Urothelium cell line (cell line): ENCODE data around the gene SLC34A1.
"Not testable (repeated sequence)": the region's sequence is repeated elsewhere in the genome, so short reads cannot be mapped to it uniquely, and the experiment has no call there.

Source experiments
- DNase-seq: peaks from one replicate; pipeline ENCODE4 v3.0.0; 2011; ENCODE audit warnings: low spot score, mixed read lengths
- FAIRE-seq: peaks from 2 replicates; lab custom pipeline; 2011; peaks lifted over from hg19 to GRCh38; lab: Jason Lieb, UNC

SLC34A1 gene

DNA sequence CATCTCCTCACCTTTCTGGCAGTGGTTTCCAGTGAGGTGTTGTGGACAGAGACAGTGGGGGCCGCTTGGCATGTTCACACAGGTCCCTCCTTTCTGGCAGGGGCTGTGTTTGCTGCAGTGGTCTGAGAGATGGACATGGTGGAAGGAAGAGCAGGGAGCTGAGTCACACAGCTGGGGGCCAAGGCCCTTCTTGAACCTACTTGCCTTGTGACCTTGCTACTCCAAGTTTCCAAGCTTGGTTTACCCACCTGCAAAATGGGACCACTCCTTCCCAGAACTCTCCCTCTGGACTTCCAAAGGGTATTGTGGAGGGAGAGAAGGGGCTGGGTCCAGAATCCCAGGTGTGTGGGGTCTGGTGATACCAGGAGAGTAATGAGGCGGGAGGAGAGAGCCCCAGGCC lies 21.1 kb downstream of the SLC34A1 start:
- no peak for FAIRE-seq
- DNase-seq: no peak

DNA sequence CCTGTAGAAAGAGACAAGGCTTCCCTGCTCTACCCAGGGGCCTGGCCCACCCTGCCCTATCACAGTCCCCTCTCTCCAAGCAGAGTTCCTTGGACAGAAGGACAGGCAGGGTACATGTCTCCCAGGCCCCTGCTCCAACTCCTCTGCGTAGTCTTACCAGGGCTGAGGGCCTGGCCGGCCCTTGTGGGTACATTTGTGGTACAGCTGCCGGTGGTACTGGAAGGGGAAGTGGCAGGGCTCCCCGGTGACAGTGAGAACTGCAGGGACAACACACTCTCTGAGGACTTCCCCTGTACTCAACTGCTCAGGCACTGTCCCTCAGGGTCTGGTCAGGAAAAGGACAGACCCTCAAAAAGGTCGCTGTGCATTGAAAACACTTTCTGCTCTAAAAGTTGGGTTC lies 21.6 kb downstream of the SLC34A1 start:
- DNase-seq (no peak), FAIRE-seq (no peak)

DNA sequence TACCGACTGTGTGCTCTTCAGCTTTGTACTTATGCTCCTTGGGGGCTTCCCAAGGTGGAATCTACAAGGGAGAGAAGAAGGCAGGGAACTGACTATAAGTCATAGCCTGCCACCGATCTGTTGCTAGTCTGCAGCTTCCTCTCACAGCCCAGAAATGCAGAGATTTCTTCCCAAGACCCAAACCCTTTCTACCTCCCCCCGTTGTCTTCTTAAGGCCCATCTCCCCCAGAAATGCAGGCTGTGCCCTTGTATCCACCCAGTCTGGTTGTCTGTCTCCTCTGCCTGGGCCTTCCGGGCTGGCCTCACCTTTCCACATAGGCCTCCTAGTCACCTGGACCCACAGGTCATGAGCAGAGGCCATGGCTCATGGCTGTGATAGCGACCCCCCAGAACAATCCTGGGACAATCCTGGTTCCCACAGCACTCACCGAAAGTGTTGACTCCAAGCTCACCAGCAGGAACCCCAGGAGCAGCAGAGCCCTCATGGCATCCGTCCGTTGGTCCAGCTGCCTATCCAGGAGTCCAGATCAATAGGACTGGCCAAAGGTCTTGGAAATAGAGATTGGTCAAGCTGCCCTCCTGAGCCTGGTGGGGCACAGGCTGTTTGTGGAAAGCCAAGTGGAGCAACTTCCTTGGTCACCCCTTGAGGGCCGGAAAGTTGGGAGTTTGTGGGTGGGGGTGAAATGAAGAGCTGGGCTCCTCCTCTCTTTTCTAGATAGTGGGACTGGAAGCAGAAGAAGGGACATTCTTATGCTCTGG lies 25.0 kb downstream of the SLC34A1 start, which contains the start of gene F12:
Gene F12, minus strand, starts transcription at position 522 of the 759 bp plus-strand sequence. Its CDS starts 37 bp downstream, at position 485.
- FAIRE-seq (no peak), DNase-seq (no peak)

DNA sequence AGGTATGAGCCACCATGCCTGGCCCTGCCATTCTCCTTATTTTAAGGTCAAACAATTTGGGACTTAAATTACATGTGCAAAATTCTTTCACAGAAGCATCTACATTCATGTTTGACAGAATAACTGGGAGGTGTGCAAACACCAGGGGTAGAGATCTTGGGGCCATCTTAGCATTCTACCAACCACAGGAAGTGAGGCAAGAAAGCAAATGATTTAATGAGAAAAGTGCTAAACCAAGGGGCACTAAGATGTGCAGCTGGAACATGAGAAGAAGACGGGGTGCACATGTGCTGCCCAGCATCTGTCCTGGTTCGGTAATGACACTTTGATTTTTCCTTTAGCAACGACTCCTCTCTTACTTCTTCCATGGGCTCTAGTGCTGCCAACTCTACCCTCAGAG lies 26.3 kb downstream of the SLC34A1 start:
- no peak for DNase-seq
- FAIRE-seq: no peak

DNA sequence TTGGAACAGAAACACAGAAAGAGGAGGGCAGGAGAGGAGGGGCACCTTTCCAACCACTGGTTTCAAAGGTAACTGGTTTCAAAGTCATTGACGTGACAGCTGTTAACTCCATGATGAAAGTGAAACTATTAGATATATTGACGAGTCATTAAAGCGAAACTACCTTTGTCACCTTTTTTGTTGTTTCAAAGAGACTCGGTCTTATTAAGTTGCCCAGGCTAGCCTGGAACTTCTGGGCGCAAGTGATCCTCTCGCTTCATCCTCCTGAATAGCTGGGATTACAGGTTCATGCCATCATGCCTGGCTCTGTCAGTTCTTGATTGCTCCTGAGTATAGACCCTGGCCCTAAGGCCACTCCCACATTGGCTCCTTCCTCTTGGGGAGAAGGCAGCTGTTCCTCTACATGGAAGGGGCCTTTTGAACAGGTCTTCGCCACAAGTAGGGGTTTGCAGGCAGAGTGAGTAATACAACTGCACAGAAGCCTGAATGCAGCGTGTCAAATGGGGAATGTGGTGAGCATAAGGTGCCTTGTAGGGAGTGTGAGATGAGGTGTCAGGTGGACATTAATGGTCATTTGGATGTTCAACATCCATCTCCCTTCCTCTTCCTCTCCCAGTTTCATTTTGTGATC lies 28.5 kb downstream of the SLC34A1 start:
- no peak for FAIRE-seq
- DNase-seq: no peak

DNA sequence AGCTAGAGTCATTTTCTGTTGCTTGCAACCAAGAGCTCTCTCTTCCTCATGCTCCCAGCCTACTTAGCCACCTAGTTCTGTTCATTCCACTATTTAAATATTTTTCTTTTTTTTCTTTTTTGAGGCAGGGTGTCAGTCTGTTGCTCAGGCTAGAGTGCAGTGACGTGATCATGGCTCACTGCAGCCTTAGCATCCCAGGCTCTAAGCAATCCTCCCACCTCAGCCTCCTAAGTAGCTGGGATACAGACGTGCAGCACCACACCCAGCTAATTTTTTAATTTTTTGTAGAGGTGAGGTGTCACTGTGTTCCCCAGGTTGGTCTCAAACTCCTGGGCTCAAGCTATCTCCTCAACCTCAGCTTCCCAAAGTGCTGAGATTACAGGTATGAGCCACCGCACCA lies 30.2 kb downstream of the SLC34A1 start:
- DNase-seq (no peak), FAIRE-seq (no peak)

DNA sequence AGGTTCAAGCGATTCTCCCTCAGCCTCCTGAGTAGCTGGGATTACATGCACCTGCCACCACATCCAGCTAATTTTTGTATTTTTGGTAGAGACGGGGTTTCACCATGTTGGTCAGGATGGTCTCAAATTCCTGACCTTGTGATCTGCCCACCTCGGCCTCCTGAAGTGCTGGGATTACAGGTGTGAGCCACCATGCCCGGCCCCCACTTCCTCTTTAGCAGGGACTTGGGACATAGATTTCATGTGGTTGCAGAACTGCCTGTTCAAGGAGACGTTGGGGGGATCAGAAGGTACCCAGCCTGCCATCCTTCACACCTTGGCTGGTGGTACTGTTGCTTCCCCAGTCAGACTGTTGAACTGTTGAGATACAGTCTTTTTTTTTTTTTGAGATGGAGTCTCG lies 32.8 kb downstream of the SLC34A1 start:
- DNase-seq, FAIRE-seq: not testable (repeated sequence)

DNA sequence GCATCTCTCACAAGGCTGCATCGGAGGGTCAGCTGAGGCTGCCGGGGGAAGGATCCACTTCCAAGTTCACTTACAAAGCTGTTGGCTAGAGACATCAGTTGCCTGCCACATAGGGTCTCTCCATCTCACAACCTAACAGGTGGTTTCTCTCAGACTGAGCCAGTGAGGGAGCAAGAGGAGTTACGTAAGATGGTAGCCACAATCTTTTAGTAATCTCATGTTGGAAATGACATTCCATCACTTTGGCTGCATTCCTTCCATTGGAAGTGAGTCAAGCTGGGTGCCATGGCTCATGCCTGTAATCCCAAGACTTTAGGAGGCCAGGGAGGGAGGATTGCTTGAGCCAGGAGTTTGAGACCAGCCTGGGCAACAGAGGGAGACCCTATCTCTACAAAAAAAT lies 34.8 kb downstream of the SLC34A1 start:
- FAIRE-seq: no peak
- no peak for DNase-seq

DNA sequence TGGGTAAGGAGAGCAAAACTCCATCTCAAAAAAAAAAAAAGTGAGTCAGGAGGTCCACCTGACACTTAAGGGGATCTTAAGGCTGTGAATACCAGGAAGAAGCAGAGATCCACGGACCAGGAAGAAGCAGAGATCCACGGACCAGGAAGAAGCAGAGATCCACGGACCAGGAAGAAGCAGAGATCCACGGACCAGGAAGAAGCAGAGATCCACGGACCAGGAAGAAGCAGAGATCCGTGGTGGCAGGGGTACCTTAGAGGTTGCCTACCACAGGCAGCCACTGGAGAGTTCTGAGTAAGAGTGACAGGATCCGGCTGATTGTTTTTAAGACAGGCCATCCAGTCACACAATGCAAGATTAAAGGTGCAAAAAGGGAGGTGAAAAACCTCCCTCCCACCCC lies 36.2 kb downstream of the SLC34A1 start:
- FAIRE-seq, DNase-seq: not testable (repeated sequence)

DNA sequence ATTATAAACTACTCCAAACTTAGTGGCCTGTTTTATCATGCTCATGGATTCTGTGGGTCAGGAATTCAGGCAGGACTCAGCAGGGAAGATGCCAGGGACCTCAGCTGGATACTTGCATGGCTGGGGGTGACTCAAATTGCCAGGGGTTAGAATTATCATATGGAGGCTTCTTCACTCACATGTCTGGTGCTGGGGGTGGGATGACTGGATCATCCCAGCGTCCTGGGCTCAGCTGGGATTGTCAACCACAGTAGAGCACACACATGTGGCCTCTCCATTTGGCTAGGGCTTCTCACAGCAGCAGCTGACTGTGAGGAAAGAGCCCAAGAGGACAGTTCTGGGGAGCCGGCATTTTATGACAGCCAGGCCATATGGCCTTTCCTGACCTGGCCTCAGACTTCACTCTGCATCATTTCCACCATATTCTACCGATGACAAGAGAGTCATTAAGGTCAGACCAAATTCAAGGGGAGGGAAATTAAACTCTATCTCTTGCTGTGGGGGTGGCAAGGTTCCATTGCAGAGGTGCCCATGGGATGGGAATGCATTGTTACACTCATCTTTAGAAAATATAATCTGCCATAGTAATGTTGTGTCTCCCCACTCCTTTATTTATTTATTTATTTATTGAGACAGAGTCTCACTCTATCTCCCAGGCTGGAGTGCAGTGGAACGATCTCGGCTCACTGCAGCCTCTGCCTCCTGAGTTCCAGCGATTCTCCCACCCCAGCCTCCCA lies 37.0 kb downstream of the SLC34A1 start:
- FAIRE-seq: no peak

DNA sequence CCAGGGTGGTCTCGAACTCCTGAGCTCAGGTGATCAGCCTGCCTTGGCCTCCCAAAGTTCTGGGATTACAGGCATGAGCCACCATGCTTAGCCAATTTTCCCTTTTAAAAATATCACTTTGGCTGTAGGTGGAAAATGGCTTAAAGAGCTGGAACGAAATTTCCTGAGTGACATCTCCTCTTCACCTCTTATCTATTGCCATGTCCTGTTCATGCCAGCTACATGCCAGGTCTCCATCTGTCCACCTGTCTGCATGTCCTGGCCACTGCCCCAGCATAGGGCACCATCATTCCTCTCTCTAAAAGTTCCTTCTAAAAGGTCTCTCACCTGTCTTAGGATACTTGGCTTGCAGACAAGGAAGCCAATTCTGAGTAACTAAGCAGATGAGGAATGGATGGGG lies 39.4 kb downstream of the SLC34A1 start:
- DNase-seq (no peak), FAIRE-seq (no peak)

More for the DNA sequence above, 37.0 kb downstream of the SLC34A1 start:
- DNase-seq: no peak

DNA sequence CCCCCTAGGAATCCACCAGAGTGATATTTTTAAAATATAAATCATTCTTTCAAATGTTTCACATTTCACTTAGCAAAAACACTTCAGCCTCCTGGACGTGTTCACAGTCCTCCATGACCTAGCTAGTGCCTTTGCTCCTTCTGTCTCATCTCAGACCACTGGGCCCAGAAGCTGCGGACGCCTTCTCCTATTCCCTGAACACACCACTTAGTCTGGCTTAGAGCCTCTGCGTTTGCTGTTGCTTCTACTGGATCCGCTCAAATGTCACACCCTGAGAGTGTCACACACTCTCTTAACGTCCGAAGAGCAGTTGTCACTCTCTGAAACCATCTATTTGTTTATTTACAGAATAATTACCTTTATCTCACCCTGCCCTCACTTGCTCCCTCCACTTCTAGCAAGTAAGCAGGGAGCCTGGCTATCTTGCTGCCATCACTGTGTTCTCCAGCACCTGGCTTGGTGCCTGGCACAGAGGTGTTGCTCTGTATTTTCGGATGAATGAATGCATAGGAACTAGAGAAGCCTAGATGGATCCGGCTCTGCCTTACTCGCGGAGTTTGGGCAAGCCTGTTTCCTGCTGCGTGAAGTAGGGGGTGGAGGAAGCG lies 41.1 kb downstream of the SLC34A1 start:
- DNase-seq (no peak), FAIRE-seq (no peak)

DNA sequence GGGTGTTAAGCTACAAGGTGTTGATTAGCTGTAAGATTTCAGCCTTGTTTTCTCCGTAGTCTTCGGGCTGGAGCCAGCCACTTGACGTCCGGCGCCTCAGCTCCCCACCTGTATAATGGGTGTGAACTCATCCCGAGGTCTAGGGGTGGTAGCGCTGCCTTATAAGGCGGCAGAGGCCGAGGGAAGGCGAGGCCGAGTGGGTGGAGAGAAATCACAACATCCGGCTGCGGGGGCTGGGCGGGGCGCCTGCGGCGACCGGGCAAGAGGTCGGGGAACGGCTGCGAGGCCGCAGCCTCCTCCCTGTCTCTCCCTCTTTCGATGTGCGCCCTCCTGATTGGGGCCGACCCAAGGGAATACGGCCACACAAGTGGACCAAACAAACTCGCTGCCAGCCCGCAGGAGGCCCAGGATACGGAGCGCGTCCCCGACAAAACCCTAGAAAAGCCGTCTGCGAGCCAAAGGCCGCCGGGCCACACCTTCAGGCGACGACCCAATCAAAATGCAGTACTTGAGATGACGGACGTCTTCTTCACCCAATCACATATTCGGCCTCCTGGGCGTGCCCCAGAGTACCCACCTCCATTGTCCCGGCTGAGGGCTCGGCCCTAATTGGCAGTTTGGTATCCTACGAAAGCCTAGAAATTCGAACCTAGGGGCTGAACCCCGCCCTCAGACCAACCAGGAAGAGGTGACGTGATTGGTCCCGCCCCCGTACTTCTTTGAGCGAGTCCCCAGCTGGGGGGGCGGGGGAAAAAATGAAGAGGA lies 41.7 kb downstream of the SLC34A1 start:
- FAIRE-seq: peak; percentile 32
- DNase-seq: peak; percentile 98

DNA sequence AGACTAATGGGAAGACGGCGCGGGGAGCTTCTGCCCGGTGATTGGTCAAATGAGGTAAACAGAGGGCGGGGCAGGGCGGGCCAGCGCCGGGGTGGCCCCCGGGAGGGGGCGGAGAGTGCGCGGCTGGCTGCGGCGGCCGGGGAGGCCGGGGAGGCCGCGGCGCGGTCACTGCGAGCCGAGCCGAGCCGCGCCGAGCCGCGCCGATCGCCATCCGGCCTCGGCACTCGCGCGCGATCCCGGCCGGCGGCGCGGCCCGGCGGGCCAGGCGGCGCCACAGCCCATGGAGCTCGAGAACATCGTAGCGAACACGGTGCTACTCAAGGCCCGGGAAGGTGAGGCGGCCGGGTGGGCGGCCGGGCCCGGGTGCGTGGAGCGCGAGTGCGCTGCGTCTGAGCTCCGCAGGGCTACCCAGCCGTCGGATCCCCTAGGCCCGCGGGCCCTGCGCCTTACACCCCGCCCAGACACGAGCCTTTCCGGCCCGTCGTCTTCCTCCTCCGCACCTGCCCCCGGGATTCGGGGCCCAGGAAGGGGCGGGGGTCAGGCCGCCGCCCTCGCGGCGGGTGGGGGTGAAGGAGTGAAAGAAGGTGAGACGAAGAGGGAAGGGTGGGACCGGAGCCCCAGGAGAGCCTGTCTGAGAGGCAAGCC lies 42.5 kb downstream of the SLC34A1 start, which contains the start of gene GRK6:
Gene GRK6, plus strand, starts transcription at position 111 of the 645 bp plus-strand sequence. Its CDS starts 170 bp downstream, at position 281.
- peak; percentile 62 for DNase-seq
- no peak for FAIRE-seq

DNA sequence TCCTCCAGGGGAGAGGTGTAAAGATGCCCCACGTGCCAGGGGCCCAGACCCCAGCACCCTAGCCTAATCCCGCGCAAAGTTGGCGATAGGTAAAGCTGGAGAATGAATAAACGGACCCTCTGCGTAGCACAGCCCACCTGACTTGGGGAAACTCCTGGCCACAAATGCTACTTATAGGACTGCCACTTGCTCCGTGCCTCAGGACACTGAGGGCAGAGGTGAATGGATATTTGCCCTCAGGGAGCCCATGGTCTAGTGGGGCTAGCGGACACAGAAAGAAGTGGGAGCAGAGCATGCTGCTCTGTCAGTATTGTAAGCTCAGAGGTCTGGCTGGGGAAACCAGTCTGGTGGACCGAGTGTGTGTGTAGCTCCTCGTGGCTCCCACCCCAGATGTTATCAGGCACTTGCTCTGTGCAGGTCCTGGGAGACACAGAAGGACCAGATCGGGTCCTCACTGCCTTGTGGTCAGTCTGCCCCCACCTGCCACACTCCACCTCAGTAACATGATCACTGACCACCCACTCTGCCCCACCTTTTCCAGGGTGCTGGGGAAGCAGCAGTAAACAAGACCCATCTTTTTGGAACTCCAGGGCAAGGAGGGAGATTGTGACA lies 43.1 kb downstream of the SLC34A1 start:
- DNase-seq (no peak), FAIRE-seq (no peak)

DNA sequence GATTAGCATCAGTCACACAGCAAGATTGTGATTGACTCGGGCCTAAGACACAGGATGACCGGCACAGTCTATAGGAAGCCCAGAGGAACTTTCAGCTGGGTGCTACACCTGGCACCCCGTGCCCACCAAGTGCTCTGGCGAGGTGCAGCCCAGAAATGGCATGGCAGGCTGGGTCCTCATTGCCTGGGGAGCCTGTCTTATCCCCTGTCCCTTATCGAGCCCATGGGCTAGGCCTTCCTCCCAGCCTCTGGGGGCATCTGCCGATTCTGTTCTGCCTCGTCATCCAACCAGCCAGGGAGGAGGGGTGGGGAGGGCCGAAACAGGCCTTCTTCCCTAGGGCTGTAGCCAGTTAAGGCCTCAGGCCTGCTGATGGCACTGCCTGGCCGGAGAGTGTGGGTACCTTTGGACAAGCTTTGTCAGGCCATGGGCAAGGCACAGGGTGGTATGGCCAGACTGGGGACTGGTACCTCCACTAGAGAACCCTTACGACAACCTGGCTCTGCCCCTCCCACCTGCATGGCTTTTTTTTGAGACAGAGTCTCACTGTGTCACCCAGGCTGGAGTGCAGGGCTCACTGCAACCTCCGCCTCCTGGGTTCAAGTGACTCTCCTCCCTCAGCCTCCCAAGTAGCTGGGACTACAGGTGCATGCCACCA lies 43.8 kb downstream of the SLC34A1 start:
- no peak for FAIRE-seq
- DNase-seq: no peak

DNA sequence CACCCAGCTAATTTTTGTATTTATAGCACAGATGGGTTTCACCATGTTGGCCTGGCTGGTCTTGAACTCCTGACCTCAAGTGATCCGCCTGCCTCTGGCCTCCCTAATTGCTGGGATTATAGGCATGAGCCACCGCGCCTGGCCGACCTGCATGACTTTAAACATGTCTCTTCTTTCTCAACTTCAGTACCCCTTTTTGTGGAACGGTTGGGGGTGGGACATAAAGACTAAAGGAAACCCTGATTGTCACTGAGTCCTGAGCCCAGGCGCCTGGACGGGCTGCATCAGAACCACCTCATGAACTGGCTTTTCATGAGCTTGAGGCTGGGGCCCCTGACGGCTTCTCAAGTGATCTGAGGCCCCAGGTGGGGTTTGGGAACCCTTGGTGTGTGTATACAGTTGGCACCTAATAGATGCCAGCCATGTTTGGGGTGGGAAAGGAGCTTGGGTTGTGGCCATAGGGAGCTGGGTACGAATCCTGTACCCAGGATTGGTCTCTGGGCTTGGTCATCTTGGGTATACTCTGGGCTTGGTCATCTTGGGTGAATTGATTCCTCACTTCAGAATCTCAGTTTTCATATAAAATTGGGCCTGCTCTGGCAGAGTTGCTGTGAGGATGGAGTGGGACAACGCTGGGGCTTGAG lies 44.5 kb downstream of the SLC34A1 start:
- no peak for FAIRE-seq
- DNase-seq: no peak

DNA sequence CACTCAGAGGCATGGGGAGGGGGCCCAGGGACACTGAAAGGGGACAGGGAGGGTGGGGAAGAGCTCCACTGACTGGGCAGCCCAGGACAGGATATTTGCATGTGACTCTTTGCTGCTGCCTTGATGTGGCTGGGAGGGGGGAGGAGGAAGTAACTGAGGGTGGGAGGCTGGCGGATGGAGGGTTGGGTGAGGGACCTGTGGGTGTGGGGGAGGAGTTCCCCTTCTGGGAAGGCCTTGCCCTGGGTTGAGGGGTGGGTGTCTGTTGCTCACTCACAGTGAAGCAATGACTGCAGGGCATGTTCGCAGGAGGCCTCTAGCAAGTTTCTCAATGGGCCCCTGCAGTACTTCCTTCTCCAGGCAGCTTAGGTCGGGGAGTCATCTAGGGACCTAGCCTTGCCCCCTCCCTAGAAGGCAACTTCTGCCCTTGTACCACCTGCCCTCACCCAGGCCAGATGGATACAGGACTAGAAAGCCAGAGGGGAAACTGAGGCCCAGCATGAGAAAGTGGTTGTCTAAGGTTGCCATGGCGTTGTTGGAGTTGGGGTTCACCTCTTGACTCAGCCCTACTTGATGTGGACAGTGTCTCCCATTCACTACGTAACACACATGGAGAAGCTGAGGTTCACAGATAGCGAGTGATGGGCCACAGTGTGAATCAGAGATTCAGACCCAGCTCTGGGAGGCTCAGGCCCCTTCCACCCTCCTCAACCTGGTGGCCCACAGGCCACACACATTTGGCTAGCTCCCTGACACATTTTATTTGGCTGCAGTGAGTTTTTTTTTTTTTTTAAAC lies 45.2 kb downstream of the SLC34A1 start:
- DNase-seq: no peak
- no peak for FAIRE-seq
